HepG2 (cell line): ENCODE data around the gene KRTAP5-8. TPM values are rescaled to one million over a fixed set of nuclear protein-coding genes. Genes with fewer than 3 reads are reported as not detected.
A peak's percentile ranks its signal among the peaks of the same experiment; 100 is the strongest.

ENCODE experiments used
- CBFB ChIP-seq: sonication (generic); formaldehyde crosslinking; IDR thresholded peaks from 2 replicates; pipeline ENCODE4 v1.4.0; 2020; ENCODE audit warnings: missing genetic modification reagents
- ELF4 ChIP-seq: sonication (generic); formaldehyde crosslinking; IDR thresholded peaks from 2 replicates; pipeline ENCODE4 v1.5.0; 2020; ENCODE audit warnings: missing genetic modification reagents, mild to moderate bottlenecking, moderate library complexity, borderline replicate concordance
- HNF4A ChIP-seq: sonication (generic); formaldehyde crosslinking; IDR thresholded peaks from 2 replicates; pipeline ENCODE4 v1.4.0; 2020; ENCODE audit warnings: missing genetic modification reagents
- HOXA3 ChIP-seq: sonication (generic); formaldehyde crosslinking; IDR thresholded peaks from 2 replicates; pipeline ENCODE4 v1.5.0; 2020; ENCODE audit warnings: missing genetic modification reagents
- MEF2D ChIP-seq: sonication (generic); formaldehyde crosslinking; IDR thresholded peaks from 2 replicates; pipeline ENCODE4 v1.5.1; 2020; ENCODE audit warnings: mild to moderate bottlenecking, missing genetic modification reagents
- NRL ChIP-seq: sonication (generic); formaldehyde crosslinking; IDR thresholded peaks from 2 replicates; pipeline ENCODE4 v1.5.0; 2020; ENCODE audit warnings: missing genetic modification reagents, mild to moderate bottlenecking, moderate library complexity, borderline replicate concordance
- SNAI1 ChIP-seq: sonication (generic); formaldehyde crosslinking; IDR thresholded peaks from 2 replicates; pipeline ENCODE4 v1.5.0; 2020; ENCODE audit warnings: mild to moderate bottlenecking, missing genetic modification reagents, borderline replicate concordance
- THAP7 ChIP-seq: sonication (generic); formaldehyde crosslinking; IDR thresholded peaks from 2 replicates; pipeline ENCODE4 v1.8.1; 2023; ENCODE audit warnings: mild to moderate bottlenecking, missing genetic modification reagents
- ZNF138 ChIP-seq: sonication (generic); formaldehyde crosslinking; IDR thresholded peaks from 2 replicates; pipeline ENCODE4 v1.5.0; 2020; ENCODE audit warnings: mild to moderate bottlenecking, low read depth, missing genetic modification reagents
- ZNF468 ChIP-seq: sonication (generic); formaldehyde crosslinking; IDR thresholded peaks from 2 replicates; pipeline ENCODE4 v1.8.0; 2022; ENCODE audit warnings: mild to moderate bottlenecking, moderate library complexity, missing genetic modification reagents
- ZNF687 ChIP-seq: sonication (generic); formaldehyde crosslinking; IDR thresholded peaks from 2 replicates; pipeline ENCODE4 v1.5.1; 2020; ENCODE audit warnings: mild to moderate bottlenecking, missing genetic modification reagents, moderate library complexity
- polyA plus RNA-seq, 8 experiments: library from polyadenylated mRNA; depleted of rRNA in 3 of 8; stranded (reverse) in 7 of 8; unstranded in 1 of 8; fragments of >200 nt; fragmentation: Illumina TruSeq in 4 of 8; extraction: Trizol in 4 of 8; gene quantifications; 2 replicates each; pipeline versions ENCODE4 v1.2.1 to v1.2.3, GENCODE V29; 2011 to 2016; ENCODE audit warnings: low read depth in 4 of 8, missing spikeins in 1 of 8, mixed read lengths in 1 of 8; ENCODE audit not compliant: insufficient read depth in 1 of 8
- total RNA-seq, 5 experiments: library from RNA; depleted of rRNA; stranded (reverse); fragments of >200 nt; fragmentation: Illumina TruSeq; extraction: Trizol; gene quantifications; 2 replicates each; pipeline ENCODE4 v1.2.3, GENCODE V29; 2016; ENCODE audit warnings: low read depth in 1 of 5
- TF ChIP-seq, protein P1 (sequence below): IDR thresholded peaks from 2 replicates; pipeline ENCODE4 v1.6.1; 2016; ENCODE audit warnings: low read depth

Gene KRTAP5-8
- total and polyA plus RNA-seq, 2 of the 13 experiments (the other 11 are each of a cell fraction or from before 2014, with no cell fraction given), result 0.20 TPM; not detected in 1

DNA sequence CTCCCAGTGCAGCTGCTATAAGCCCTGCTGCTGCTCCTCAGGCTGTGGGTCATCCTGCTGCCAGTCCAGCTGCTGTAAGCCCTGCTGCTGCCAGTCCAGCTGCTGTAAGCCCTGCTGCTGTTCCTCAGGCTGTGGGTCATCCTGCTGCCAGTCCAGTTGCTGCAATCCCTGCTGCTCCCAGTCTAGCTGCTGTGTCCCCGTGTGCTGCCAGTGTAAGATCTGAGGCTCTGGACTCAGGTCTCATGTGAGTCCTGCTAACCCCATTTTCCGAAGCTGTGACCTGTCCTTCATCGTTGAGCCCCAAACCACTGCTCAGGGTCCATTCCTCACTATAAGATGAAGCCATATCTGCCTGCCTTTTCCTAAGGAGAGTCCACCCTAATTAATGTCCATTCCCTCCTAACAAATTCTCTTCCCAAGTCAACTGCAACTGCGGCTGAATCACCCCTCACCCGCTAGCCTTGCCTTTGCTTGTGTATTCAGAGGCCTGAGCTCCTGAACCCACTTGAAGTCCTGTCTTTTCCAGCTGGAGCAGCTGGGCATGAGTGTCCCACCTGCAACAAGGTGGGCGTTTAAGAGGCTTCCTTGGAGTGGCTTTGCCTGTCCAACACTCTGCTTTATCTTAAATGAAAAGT, 10.1 kb upstream of the KRTAP5-8 start (continued):
- TF ChIP-seq HOXA3 (peak; percentile 18; the same call in 1 of the 2 replicates), ZNF687 (CRISPR knock-in tag) (peak; percentile 79), THAP7 (no peak), CBFB (CRISPR knock-in tag) (no peak), HNF4A (no peak), SNAI1 (no peak), NRL (CRISPR knock-in tag) (peak; percentile 53; the same call in 1 of the 2 replicates), ZNF468 (no peak), ELF4 (CRISPR knock-in tag) (no peak), MEF2D (0 out of 2 replicates have a peak, but pooled peaks have one; percentile 19), ZNF138 (CRISPR knock-in tag) (no peak)
- TF ChIP-seq, protein P1, sequence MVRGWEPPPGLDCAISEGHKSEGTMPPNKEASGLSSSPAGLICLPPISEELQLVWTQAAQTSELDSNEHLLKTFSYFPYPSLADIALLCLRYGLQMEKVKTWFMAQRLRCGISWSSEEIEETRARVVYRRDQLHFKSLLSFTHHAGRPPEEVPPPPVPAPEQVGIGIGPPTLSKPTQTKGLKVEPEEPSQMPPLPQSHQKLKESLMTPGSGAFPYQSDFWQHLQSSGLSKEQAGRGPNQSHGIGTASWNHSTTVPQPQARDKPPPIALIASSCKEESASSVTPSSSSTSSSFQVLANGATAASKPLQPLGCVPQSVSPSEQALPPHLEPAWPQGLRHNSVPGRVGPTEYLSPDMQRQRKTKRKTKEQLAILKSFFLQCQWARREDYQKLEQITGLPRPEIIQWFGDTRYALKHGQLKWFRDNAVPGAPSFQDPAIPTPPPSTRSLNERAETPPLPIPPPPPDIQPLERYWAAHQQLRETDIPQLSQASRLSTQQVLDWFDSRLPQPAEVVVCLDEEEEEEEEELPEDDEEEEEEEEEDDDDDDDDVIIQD (CRISPR knock-in tag), result peak; percentile 36; the same call in 1 of the 2 replicates
